HG02759 (cell line): ENCODE results near the gene ZNF648.
"Not testable (repeated sequence)": the region's sequence is repeated elsewhere in the genome, so short reads cannot be mapped to it uniquely, and the experiment has no call there.

Experiments used
- ATAC-seq: cut with Tn5 transposase; IDR thresholded peaks from one replicate; pipeline ENCODE4 v1.9.1; 2021; ENCODE audit warnings: mild to moderate bottlenecking, moderate library complexity; ENCODE audit not compliant: unreplicated experiment

The ZNF648 gene

DNA sequence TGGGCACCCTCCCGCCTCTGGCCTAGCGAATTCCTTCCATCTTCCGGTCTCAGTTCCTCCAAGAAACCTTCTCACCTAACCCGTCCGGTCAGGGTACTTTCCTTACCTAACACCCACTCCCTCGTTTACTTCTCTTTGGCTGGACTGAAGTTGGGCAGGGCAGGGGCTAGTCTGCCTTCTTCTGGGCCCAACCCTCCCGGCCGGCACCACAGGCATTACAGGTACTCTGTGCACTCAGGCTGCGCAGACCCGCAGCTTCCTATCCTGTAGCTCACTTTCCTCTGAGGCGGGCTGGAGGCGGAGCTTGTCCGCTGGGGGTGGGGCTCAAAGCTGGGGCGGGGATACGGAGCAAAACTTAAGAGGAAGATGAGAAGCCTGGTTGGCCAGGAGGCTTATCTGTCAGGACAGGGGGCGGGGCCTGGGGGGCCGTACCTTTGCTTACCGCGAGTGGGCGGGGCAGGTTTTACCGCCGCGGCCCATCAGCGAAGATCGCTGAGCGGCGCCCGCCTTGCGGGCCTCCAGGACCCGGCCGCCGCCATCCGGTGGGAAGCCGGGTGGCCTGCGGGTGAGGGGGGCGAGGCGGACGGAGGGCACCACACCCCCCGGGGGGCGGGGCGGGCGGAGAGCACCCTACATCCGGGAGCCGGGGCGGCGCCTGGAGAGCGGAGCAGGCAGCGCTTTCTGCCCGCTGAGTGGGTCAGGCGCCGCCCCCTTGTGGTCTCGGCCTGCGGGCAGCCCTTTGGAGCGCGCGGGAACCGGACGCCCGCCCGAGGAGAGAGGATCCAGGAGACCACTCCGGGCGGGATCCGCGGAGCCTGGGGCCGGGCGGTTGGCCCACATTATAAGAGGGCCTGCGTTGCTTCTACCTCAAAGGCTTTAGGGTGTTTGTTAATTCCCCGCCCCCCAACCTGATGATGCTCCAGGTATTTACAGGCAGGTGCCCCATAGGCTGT lies 31.9 kb downstream of the ZNF648 start:
- peak; percentile 94 for ATAC-seq

- no peak for ATAC-seq
These were observed 32.5 kb downstream of the ZNF648 start for GRCh38 chr1:182029002-182029378.

- ATAC-seq, result no peak
These were observed 46.2 kb downstream of the ZNF648 start for GRCh38 chr1:182015360-182015759.

- not testable (repeated sequence) for ATAC-seq
These were observed 50.6 kb downstream of the ZNF648 start for GRCh38 chr1:182010800-182011370.

GRCh38 chr1:182005398-182005797 lies 56.1 kb downstream of the ZNF648 start:
- ATAC-seq, result not testable (repeated sequence)

GRCh38 chr1:182004601-182005000 lies 56.9 kb downstream of the ZNF648 start:
- ATAC-seq, result no peak
